Gastrocnemius medialis (tissue), 4 donors: ENCODE measurements around the gene BEST3. TPM values are rescaled to one million over a fixed set of nuclear protein-coding genes. Genes with fewer than 3 reads are reported as not detected.
A peak's percentile ranks its signal among the peaks of the same experiment; 100 is the strongest.

Experiments used
- ATAC-seq, 2 donors: fragments of 150-250 bp; one replicate each; pipeline ENCODE4 v1.9.1; 2016
- DNase-seq, 2 donors: peaks; one replicate each; pipeline ENCODE4 v3.0.0-alpha.2; 2019
- H3K27ac ChIP-seq, 4 donors: fragments of 200-600 bp; sonication (generic); 1 replicate in 1 of 4; 2 replicates in 3 of 4; pipeline ENCODE4 v1.5.1; 2016 to 2018; ENCODE audit warnings: mild to moderate bottlenecking in 2 of 4, moderate library complexity in 1 of 4
- H3K27me3 ChIP-seq, 3 donors: fragments of 200-600 bp; sonication (generic) in 2 of 3; 1 replicate in 1 of 3; 2 replicates in 2 of 3; pipeline versions ENCODE4 v1.5.1 to v1.6.0; 2016 to 2019; ENCODE audit warnings: mild to moderate bottlenecking in 1 of 3, moderate library complexity in 1 of 3
- H3K36me3 ChIP-seq, 2 donors: fragments of 200-600 bp; sonication (generic) in 1 of 2; one replicate each; pipeline ENCODE4 v1.5.1; 2017 to 2018
- H3K4me1 ChIP-seq, 2 donors: fragments of 200-600 bp; sonication (generic) in 1 of 2; one replicate each; pipeline ENCODE4 v1.5.1; 2016 to 2017; ENCODE audit warnings: mild to moderate bottlenecking in 2 of 2
- H3K4me3 ChIP-seq, 4 donors: fragments of 200-600 bp; sonication (generic) in 3 of 4; 1 replicate in 1 of 4; 2 replicates in 3 of 4; pipeline ENCODE4 v1.5.1; 2016 to 2019; ENCODE audit warnings: mild to moderate bottlenecking in 2 of 4
- H3K9me3 ChIP-seq, 3 donors: fragments of 200-600 bp; sonication (generic) in 2 of 3; 1 replicate in 1 of 3; 2 replicates in 2 of 3; pipeline ENCODE4 v1.5.1; 2016 to 2019
- CTCF ChIP-seq, 5 experiments: fragments of 450-650 bp in 3 of 5; fragments of 200-600 bp in 2 of 5; sonication (generic) in 2 of 5; IDR thresholded peaks in 4 of 5; conservative IDR thresholded peaks in 1 of 5; 1 replicate in 4 of 5; 2 replicates in 1 of 5; pipeline ENCODE4 v1.5.1; 2016 to 2019; ENCODE audit warnings: antibody characterized with exemption in 5 of 5, mild to moderate bottlenecking in 3 of 5, moderate library complexity in 3 of 5
- POLR2A ChIP-seq, 2 donors: fragments of 450-650 bp; IDR thresholded peaks; one replicate each; pipeline ENCODE4 v1.6.1; 2017; ENCODE audit warnings: antibody characterized with exemption in 2 of 2, mild to moderate bottlenecking in 2 of 2, moderate library complexity in 2 of 2
- in situ Hi-C, 4 donors: fragments of 200-750 bp; cut with MboI; loops; one replicate each; pipeline versions ENCODE4 v1.15.0 to v1.8.0; 2017; ENCODE audit warnings: low sequenced_read_pairs in 4 of 4
- intact Hi-C: fragments of 100-400 bp; cut with DNase I; formaldehyde crosslinking; loops from one replicate; pipeline ENCODE4 v1.15.1; 2023; ENCODE audit warnings: low total_unique reads
- total RNA-seq, 4 donors: library from RNA; depleted of rRNA; stranded (reverse); fragments of >200 nt; gene quantifications; one replicate each; pipeline versions ENCODE4 v1.1.0 to v1.2.3, GENCODE V29; 2016

The BEST3 gene
- total RNA-seq, 4 donors from 2014 or later: 61.8 to 163 (median 119) TPM

GRCh38 chr12:69645031-69645430 is 54.1 kb downstream of the BEST3 start:
- in situ Hi-C loops: loop anchor here in 1 of 4 donors (10.0 kb wide), 1 partner anchor 50 kb away; the partner anchor contains the start of gene BEST3
- DNase-seq (no peak), ATAC-seq (no peak)
- Histone ChIP-seq H3K36me3 (no peaks in the 10 kb centered on the region), H3K27ac (no peak overlapping the region), H3K4me1 (peaks cover 18 to 19% of the 10 kb centered on the region in 2 donors), H3K27me3 (no peaks in the 10 kb centered on the region), H3K9me3 (no peaks in the 10 kb centered on the region), H3K4me3 (no peak overlapping the region)
- TF ChIP-seq POLR2A (IDR thresholded peaks at IDR 0.05): no peak
- no peak for TF ChIP-seq CTCF (IDR thresholded peaks at IDR 0.05 in 4 of 5, conservative IDR thresholded peaks at IDR 0.05 in 1 of 5)
- intact Hi-C loops: no loop called here

GRCh38 chr12:69644511-69644910 is 54.6 kb downstream of the BEST3 start:
- no peaks in the 10 kb centered on the region for H3K27me3 ChIP-seq
- in situ Hi-C loops (loop anchor here in 1 of 4 donors (10.0 kb wide), 1 partner anchor 50 kb away; the partner anchor contains the start of gene BEST3), intact Hi-C loops (loop anchor here (5.0 kb wide), 1 partner anchor 57 kb away; the partner anchor contains the start of gene CCT2)
- DNase-seq: no peak
- H3K4me3 ChIP-seq: no peak overlapping the region
- H3K9me3 ChIP-seq: no peaks in the 10 kb centered on the region
- no peak for TF ChIP-seq POLR2A (IDR thresholded peaks at IDR 0.05)
- no peak for TF ChIP-seq CTCF (IDR thresholded peaks at IDR 0.05 in 4 of 5, conservative IDR thresholded peaks at IDR 0.05 in 1 of 5)
- peaks cover 14% of the 10 kb centered on the region in 2 donors for H3K4me1 ChIP-seq
- no peak overlapping the region for H3K27ac ChIP-seq
- no peak for ATAC-seq
- no peaks in the 10 kb centered on the region for H3K36me3 ChIP-seq

- H3K27me3 ChIP-seq: no peaks in the 10 kb centered on the region
- ATAC-seq: peak; percentile 94 to 96
- peaks cover 5 to 12% of the 10 kb centered on the region in 2 donors for H3K4me1 ChIP-seq
- intact Hi-C loops (loop anchor here (2.0 to 5.0 kb wide), 3 partner anchors 14 to 55 kb away; partner anchors contain the start of gene CCT2), in situ Hi-C loops (loop anchor here in 1 of 4 donors (10.0 kb wide), 1 partner anchor 52 kb away; the partner anchor contains the start of gene BEST3)
- H3K4me3 ChIP-seq: no peak overlapping the region
- H3K36me3 ChIP-seq: no peaks in the 10 kb centered on the region
- no peak for TF ChIP-seq CTCF (IDR thresholded peaks at IDR 0.05 in 4 of 5, conservative IDR thresholded peaks at IDR 0.05 in 1 of 5)
- TF ChIP-seq POLR2A (IDR thresholded peaks at IDR 0.05): peak in 1 of 2 donors; percentile 60
- DNase-seq: peak; percentile 92 to 97
- peak overlapping the region; percentile 70 to 87 (median 82) for H3K27ac ChIP-seq
- no peaks in the 10 kb centered on the region for H3K9me3 ChIP-seq
Observed at GRCh38 chr12:69642531-69642930, 56.6 kb downstream of the BEST3 start.

GRCh38 chr12:69641546-69641945 is 57.6 kb downstream of the BEST3 start:
- Histone ChIP-seq H3K27me3 (no peaks in the 10 kb centered on the region), H3K36me3 (no peaks in the 10 kb centered on the region), H3K9me3 (no peaks in the 10 kb centered on the region), H3K4me1 (peaks cover 5 to 12% of the 10 kb centered on the region in 2 donors), H3K27ac (peak overlapping the region in 2 of 4 donors; percentile 80 to 87), H3K4me3 (no peak overlapping the region)
- no peak for DNase-seq
- intact Hi-C loops: loop anchor here (5.0 kb wide), 1 partner anchor 54 kb away; the partner anchor contains the start of gene CCT2
- no peak for TF ChIP-seq CTCF (IDR thresholded peaks at IDR 0.05 in 4 of 5, conservative IDR thresholded peaks at IDR 0.05 in 1 of 5)
- no peak for TF ChIP-seq POLR2A (IDR thresholded peaks at IDR 0.05)
- in situ Hi-C loops: loop anchor here in 1 of 4 donors (10.0 kb wide), 1 partner anchor 53 kb away; the partner anchor contains the start of gene BEST3
- ATAC-seq: no peak
